ENCODE measurements around the gene RBFOX1.

Gene RBFOX1

GRCh38 chr16:7584561-7584960, 251.9 kb downstream of the RBFOX1 start:
- TF ChIP-seq CTCF (IDR thresholded peaks at IDR 0.05; ENCODE audit: control extremely low read depth, extremely low read depth, low read depth, missing control alignments): no peak
- ChIA-PET CTCF (no interaction called here), POLR2A (no interaction called here)
- no peak for DNase-seq (ENCODE audit: extremely low spot score)

GRCh38 chr16:7585705-7586104, 253.1 kb downstream of the RBFOX1 start:
- DNase-seq (ENCODE audit: extremely low spot score): no peak
- ChIA-PET CTCF (no interaction called here), POLR2A (no interaction called here)
- TF ChIP-seq CTCF (IDR thresholded peaks at IDR 0.05; ENCODE audit: control extremely low read depth, extremely low read depth, low read depth, missing control alignments): no peak

- POLR2A ChIA-PET: no interaction called here
- CTCF ChIA-PET: no interaction called here
- no peak for DNase-seq (ENCODE audit: extremely low spot score)
- no peak for TF ChIP-seq CTCF (IDR thresholded peaks at IDR 0.05; ENCODE audit: control extremely low read depth, extremely low read depth, low read depth, missing control alignments)
Measured at GRCh38 chr16:7590934-7591333, 258.3 kb downstream of the RBFOX1 start.

- TF ChIP-seq CTCF (IDR thresholded peaks at IDR 0.05; ENCODE audit: control extremely low read depth, extremely low read depth, low read depth, missing control alignments): no peak
- POLR2A ChIA-PET: no interaction called here
- DNase-seq (ENCODE audit: extremely low spot score): no peak
- CTCF ChIA-PET: no interaction called here
Measured at GRCh38 chr16:7596308-7596707, 263.7 kb downstream of the RBFOX1 start.

GRCh38 chr16:7597677-7598076, 265.0 kb downstream of the RBFOX1 start:
- ChIA-PET POLR2A (no interaction called here), CTCF (no interaction called here)
- TF ChIP-seq CTCF (IDR thresholded peaks at IDR 0.05; ENCODE audit: control extremely low read depth, extremely low read depth, low read depth, missing control alignments): no peak
- no peak for DNase-seq (ENCODE audit: extremely low spot score)

- POLR2A ChIA-PET: no interaction called here
- DNase-seq (ENCODE audit: extremely low spot score): no peak
- CTCF ChIA-PET: interaction anchor here (0.7 kb wide), 1 partner anchor 9 kb away, joined by 3 read pairs; no protein-coding TSS in a partner anchor
- TF ChIP-seq CTCF (IDR thresholded peaks at IDR 0.05; ENCODE audit: control extremely low read depth, extremely low read depth, low read depth, missing control alignments): no peak
Measured at GRCh38 chr16:7601100-7601499, 268.5 kb downstream of the RBFOX1 start.

Data from GM10248 (cell line).